C4-2B (cell line): Measurements from ENCODE around the gene PLD1.
A peak's percentile ranks its signal among the peaks of the same experiment; 100 is the strongest.
"Not testable (repeated sequence)": the region's sequence is repeated elsewhere in the genome, so short reads cannot be mapped to it uniquely, and the experiment has no call there.

Source experiments
- H3K27ac ChIP-seq: fragments of 450-650 bp; 2 replicates; pipeline ENCODE4 v1.5.1; 2017
- CTCF ChIP-seq: fragments of 450-650 bp; conservative IDR thresholded peaks from 2 replicates; pipeline ENCODE4 v1.5.1; 2017; ENCODE audit warnings: mild to moderate bottlenecking
- ZFX ChIP-seq: fragments of 450-650 bp; IDR thresholded peaks from 2 replicates; pipeline ENCODE4 v1.6.1; 2017

PLD1 gene

GRCh38 chr3:171644681-171645080 is 165.6 kb downstream of the PLD1 start:
- no peak for TF ChIP-seq CTCF
- no peak for TF ChIP-seq ZFX
- no peak overlapping the region for H3K27ac ChIP-seq

GRCh38 chr3:171643681-171644080 is 166.6 kb downstream of the PLD1 start:
- TF ChIP-seq ZFX = no peak
- H3K27ac ChIP-seq = no peak overlapping the region

GRCh38 chr3:171643033-171643432 is 167.2 kb downstream of the PLD1 start:
- TF ChIP-seq ZFX (no peak), CTCF (no peak; the same call in 1 of the 2 replicates)
- H3K27ac ChIP-seq = no peak overlapping the region

GRCh38 chr3:171640520-171641412 is 169.5 kb downstream of the PLD1 start:
- H3K27ac ChIP-seq = no peak overlapping the region
- no peak for TF ChIP-seq ZFX
- peak; percentile 23; the same call in 1 of the 2 replicates for TF ChIP-seq CTCF

- no peak for TF ChIP-seq ZFX
- TF ChIP-seq CTCF = no peak
- no peak overlapping the region for H3K27ac ChIP-seq
These were observed 173.6 kb downstream of the PLD1 start for GRCh38 chr3:171636666-171637065.

- no peak overlapping the region for H3K27ac ChIP-seq
- TF ChIP-seq CTCF = no peak
- TF ChIP-seq ZFX = no peak
These were observed 177.5 kb downstream of the PLD1 start for GRCh38 chr3:171632766-171633165.

- H3K27ac ChIP-seq = not testable (repeated sequence)
These were observed 183.5 kb downstream of the PLD1 start for GRCh38 chr3:171626799-171627198.

GRCh38 chr3:171622126-171622525 is 188.2 kb downstream of the PLD1 start:
- no peak overlapping the region for H3K27ac ChIP-seq
- TF ChIP-seq CTCF (no peak), ZFX (no peak)
